Astrocyte of the cerebellum (primary cell): ENCODE results near the gene PARD3B.
A peak's percentile ranks its signal among the peaks of the same experiment; 100 is the strongest.

Experiments used
- DNase-seq: peaks from one replicate; pipeline ENCODE4 v3.0.0-alpha.2; 2011; ENCODE audit warnings: low read depth
- H3K4me3 ChIP-seq: 2 replicates; pipeline ENCODE4 v1.5.1; 2011; ENCODE audit warnings: mild to moderate bottlenecking, low read depth, low read length, moderate library complexity
- in situ Hi-C: cut with HindIII; loops from 2 replicates; pipeline ENCODE4 v1.10.0; 2017; ENCODE audit warnings: low sequenced_read_pairs
- TF ChIP-seq, protein P1 (sequence below): IDR thresholded peaks from 2 replicates; pipeline ENCODE4 v1.5.1; 2012; ENCODE audit warnings: low read length, low read depth, moderate library complexity, mild to moderate bottlenecking; ENCODE audit errors: missing control alignments

The PARD3B gene

DNA sequence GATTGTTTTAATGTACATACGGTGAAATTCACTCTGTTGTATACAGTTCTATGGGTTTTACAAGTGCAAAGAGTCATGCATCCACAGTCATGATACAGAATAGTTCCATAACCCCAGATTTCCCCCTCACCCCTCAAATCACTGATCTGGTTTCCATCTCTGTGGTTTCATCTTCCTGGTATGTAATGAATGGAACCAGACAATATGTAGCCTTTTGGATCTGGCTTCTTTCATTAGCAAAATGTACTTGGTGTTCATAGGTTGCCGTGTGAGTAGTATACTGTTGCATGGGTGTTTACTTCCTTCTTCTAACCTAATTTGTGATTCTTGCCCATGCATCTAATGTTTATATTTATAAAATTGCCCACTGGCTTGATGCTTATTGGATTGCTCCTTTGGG is 838.3 kb downstream of the PARD3B start:
- no peak for DNase-seq
- in situ Hi-C loops, result no loop called here
- TF ChIP-seq, protein P1, sequence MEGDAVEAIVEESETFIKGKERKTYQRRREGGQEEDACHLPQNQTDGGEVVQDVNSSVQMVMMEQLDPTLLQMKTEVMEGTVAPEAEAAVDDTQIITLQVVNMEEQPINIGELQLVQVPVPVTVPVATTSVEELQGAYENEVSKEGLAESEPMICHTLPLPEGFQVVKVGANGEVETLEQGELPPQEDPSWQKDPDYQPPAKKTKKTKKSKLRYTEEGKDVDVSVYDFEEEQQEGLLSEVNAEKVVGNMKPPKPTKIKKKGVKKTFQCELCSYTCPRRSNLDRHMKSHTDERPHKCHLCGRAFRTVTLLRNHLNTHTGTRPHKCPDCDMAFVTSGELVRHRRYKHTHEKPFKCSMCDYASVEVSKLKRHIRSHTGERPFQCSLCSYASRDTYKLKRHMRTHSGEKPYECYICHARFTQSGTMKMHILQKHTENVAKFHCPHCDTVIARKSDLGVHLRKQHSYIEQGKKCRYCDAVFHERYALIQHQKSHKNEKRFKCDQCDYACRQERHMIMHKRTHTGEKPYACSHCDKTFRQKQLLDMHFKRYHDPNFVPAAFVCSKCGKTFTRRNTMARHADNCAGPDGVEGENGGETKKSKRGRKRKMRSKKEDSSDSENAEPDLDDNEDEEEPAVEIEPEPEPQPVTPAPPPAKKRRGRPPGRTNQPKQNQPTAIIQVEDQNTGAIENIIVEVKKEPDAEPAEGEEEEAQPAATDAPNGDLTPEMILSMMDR, result no peak
- H3K4me3 ChIP-seq, result no peak overlapping the region

DNA sequence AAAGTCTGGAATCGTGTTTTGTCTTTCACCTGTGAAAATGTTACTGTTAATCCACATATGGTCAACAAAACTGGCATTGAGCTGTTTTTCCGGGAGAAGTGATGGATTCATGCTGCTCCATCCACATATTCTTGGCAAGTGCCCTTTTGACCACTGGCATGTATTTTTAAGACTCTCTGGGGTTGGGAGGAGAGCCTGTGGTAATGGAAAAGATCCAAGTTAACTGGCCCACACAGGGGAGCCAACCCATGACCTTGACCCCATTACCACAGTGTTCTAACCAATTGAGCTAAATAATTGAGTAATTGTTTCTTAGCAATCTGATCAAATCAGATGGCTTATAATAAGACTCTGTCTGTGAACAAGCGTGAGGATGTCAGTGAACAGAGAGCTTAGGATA is 840.8 kb downstream of the PARD3B start:
- peak; percentile 65 for DNase-seq
- TF ChIP-seq, protein P1, result no peak
- in situ Hi-C loops, result no loop called here
- H3K4me3 ChIP-seq, result no peak overlapping the region

DNA sequence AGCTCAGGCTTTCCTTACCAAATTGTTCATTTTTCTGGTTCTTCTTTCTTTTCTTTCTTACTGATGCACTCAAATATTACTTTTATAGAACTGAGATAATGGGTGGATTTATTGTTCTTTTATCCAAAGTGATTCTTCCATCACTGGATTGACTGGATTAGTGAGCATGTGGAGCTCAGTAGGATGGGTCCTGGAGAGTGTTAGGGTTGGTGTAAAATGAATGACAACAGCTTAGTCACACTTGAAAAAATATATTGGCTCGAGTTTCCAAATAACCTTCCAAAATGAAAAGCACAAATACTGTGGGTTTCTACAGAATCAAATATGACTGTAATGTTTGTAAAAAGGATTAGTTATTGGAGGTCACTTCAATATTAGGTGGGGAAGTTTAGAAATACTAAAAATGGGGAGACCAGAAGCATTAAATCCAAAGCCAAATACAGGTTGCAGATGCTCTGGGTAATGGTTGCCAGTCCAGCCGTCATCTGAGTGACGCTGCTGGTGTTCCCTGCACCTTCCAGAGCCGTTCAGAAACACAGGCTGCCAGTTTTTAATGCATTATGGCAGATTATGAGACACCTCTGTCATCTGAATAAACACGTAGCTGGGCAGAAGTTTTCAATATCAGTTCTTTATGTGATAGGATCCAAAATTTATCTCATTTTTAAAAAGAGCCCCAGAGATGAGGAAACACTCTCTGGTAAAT is 842.2 kb downstream of the PARD3B start:
- TF ChIP-seq, protein P1, result no peak
- no peak for DNase-seq
- in situ Hi-C loops, result no loop called here
- H3K4me3 ChIP-seq, result no peak overlapping the region

DNA sequence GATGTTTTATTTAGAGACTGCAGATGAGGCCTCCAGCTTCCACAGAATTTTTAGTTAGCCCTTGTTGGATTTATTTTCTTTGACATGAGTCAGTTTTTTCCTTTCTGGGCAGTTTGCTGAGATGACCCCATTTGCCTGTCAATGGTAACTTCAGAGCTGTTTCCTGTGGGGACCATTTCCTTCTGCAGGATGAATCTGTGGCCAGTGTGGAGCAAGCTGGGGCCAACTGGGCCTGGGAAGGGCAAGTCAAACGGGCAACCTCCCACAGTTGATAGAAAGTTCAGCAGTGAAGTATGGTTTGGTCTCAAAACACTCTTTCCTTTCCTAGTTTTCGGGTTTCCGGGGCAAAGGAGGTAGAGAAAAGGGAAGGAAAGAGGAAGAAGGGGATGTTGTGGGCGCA is 845.6 kb downstream of the PARD3B start:
- no peak overlapping the region for H3K4me3 ChIP-seq
- in situ Hi-C loops, result no loop called here
- no peak for DNase-seq
- TF ChIP-seq, protein P1, result no peak

DNA sequence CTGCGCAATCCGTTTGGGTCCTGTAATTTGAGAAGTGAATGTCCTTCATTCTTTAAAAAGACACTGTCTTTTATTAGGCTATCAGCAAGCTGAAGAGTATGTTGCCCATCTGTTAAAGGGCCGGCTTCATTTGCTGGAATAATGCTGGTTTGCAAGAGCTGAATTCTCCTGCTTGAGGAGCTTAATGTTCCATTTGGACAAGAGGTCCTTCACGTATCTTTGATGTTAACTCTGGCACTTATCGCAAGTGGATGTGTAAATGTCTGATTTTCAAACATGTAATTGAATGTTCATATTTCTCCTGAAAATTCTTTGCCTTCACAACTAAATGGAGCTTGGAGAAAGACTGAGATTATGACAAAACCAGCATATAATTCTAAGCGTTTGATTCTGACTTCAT is 856.2 kb downstream of the PARD3B start:
- TF ChIP-seq, protein P1, result no peak
- H3K4me3 ChIP-seq, result no peak overlapping the region
- DNase-seq, result no peak
- in situ Hi-C loops, result no loop called here

DNA sequence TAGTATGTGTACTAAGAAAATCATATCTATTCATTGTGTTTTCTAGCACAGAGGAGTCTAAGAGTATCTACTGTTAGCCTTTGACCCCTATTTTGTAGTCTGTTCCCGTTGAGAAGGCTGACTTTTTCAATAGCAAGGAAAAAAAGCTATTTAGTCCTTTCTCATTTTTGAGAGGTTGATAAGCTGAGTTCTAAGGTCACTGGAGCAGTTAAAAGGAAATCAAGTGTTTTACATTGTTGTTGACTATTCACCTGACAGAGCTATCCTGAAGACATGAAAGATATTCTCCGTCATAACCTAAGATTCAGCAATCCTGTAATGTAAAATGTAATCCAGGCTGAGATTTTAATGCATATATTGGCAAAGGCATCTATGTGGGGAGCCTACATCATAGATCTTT is 856.7 kb downstream of the PARD3B start:
- H3K4me3 ChIP-seq, result no peak overlapping the region
- in situ Hi-C loops, result no loop called here
- TF ChIP-seq, protein P1, result no peak
- DNase-seq, result no peak
